HEK293T (cell line): ENCODE results near the gene INPP5D.

ENCODE experiments used
- CTCF ChIA-PET: fragments of 350-600 bp; formaldehyde crosslinking; extraction: SDS; loops from one replicate; lab custom pipeline; 2021; ENCODE audit warnings: antibody characterized with exemption, inconsistent platforms; lab: Yijun Ruan, JAX
- POLR2A ChIA-PET: fragments of 350-600 bp; formaldehyde crosslinking; extraction: SDS; loops from one replicate; lab custom pipeline; 2020; ENCODE audit warnings: antibody characterized with exemption, inconsistent platforms; lab: Yijun Ruan, JAX
- DNase-seq: peaks from one replicate; pipeline ENCODE4 v3.0.0; 2012; ENCODE audit warnings: mixed read lengths; ENCODE audit errors: extremely low spot score
- ARNT ChIP-seq: fragments of 450-650 bp; IDR thresholded peaks from 2 replicates; pipeline ENCODE4 v1.6.1; 2017; ENCODE audit warnings: mild to moderate bottlenecking
- BHLHE40 ChIP-seq: fragments of 450-650 bp; IDR thresholded peaks from 2 replicates; pipeline ENCODE4 v1.6.1; 2016; ENCODE audit warnings: mild to moderate bottlenecking, moderate library complexity, borderline replicate concordance
- CTBP1 ChIP-seq: fragments of 450-650 bp; IDR thresholded peaks from 2 replicates; pipeline ENCODE4 v1.6.1; 2016; ENCODE audit warnings: borderline replicate concordance
- ELF4 ChIP-seq: fragments of 450-650 bp; IDR thresholded peaks from 2 replicates; pipeline ENCODE4 v1.6.1; 2017; ENCODE audit warnings: antibody characterized with exemption
- FOXA1 ChIP-seq: fragments of 450-650 bp; IDR thresholded peaks from 2 replicates; pipeline ENCODE4 v1.6.1; 2016; ENCODE audit warnings: mild to moderate bottlenecking
- FOXK2 ChIP-seq: fragments of 450-650 bp; IDR thresholded peaks from 2 replicates; pipeline ENCODE4 v1.6.1; 2016; ENCODE audit warnings: mild to moderate bottlenecking
- FOXM1 ChIP-seq: fragments of 450-650 bp; IDR thresholded peaks from 2 replicates; pipeline ENCODE4 v1.6.1; 2017; ENCODE audit warnings: mild to moderate bottlenecking, borderline replicate concordance
- HDGF ChIP-seq: fragments of 450-650 bp; IDR thresholded peaks from 2 replicates; pipeline ENCODE4 v1.6.1; 2017; ENCODE audit warnings: antibody characterized with exemption, borderline replicate concordance
- L3MBTL2 ChIP-seq: fragments of 450-650 bp; conservative IDR thresholded peaks from 2 replicates; pipeline ENCODE4 v1.6.1; 2016; ENCODE audit warnings: mild to moderate bottlenecking
- LEF1 ChIP-seq: fragments of 450-650 bp; IDR thresholded peaks from 2 replicates; pipeline ENCODE4 v1.6.1; 2017; ENCODE audit warnings: mild to moderate bottlenecking, borderline replicate concordance
- NFRKB ChIP-seq: fragments of 450-650 bp; IDR thresholded peaks from 2 replicates; pipeline ENCODE4 v1.6.1; 2016; ENCODE audit warnings: mild to moderate bottlenecking, moderate library complexity
- SP1 ChIP-seq: fragments of 450-650 bp; IDR thresholded peaks from 2 replicates; pipeline ENCODE4 v1.6.1; 2017
- SUZ12 ChIP-seq: fragments of 450-650 bp; IDR thresholded peaks from 2 replicates; pipeline ENCODE4 v1.6.1; 2016; ENCODE audit warnings: mild to moderate bottlenecking
- TARDBP ChIP-seq: fragments of 450-650 bp; IDR thresholded peaks from 2 replicates; pipeline ENCODE4 v1.6.1; 2016
- ZNF384 ChIP-seq: fragments of 450-650 bp; IDR thresholded peaks from 2 replicates; pipeline ENCODE4 v1.6.1; 2016
- TF ChIP-seq, protein P1 (sequence below): fragments of 450-650 bp; IDR thresholded peaks from 2 replicates; pipeline ENCODE4 v1.6.1; 2016

INPP5D gene

DNA sequence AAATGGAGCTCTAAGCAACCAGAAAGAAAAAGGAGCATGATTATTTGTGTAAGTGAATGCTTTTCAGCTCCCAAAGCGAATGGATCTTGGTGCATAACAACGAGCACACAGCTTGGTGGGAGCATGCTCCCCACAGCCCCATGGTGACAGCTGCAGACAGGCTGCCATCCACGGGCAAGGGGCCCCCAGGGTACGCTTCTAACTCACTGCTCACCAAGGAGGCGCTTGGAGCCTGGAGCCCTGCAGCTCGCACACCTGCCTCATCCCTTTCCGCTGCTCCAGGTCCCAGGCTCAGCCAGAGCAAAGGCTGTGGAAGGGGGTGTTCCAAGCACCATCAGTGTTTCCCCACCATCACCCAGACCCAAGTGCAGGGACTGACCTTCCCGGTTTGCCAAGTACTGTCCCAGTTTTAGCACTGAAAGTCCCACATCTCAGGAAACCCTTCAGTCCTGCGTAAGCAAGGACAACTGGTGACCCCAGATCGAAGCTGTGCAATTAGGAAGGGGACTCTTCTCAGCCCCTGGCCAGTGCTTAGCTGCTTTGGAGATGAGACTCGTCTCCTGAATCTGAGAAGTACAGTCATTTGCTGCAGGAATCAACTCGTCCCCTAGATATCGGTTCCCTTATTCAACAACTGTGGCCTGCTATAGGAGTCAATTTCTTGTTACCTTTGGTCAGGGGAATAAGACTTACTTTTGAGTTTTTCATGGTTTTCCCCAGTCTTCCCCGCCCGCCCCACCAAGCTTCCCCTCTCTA, 141.3 kb downstream of the INPP5D start:
- ChIA-PET POLR2A (no interaction called here), CTCF (interaction anchor here (0.6 kb wide), 2 partner anchors 110 to 989 kb away, joined by 3 read pairs; no protein-coding TSS in a partner anchor)
- DNase-seq: no peak
- TF ChIP-seq LEF1 (no peak), ELF4 (no peak), ARNT (no peak), HDGF (no peak), SP1 (no peak), TARDBP (no peak), CTBP1 (no peak), FOXA1 (no peak), FOXK2 (no peak), SUZ12 (no peak), ZNF384 (no peak)
- TF ChIP-seq, protein P1, sequence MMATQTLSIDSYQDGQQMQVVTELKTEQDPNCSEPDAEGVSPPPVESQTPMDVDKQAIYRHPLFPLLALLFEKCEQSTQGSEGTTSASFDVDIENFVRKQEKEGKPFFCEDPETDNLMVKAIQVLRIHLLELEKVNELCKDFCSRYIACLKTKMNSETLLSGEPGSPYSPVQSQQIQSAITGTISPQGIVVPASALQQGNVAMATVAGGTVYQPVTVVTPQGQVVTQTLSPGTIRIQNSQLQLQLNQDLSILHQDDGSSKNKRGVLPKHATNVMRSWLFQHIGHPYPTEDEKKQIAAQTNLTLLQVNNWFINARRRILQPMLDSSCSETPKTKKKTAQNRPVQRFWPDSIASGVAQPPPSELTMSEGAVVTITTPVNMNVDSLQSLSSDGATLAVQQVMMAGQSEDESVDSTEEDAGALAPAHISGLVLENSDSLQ: no peak

DNA sequence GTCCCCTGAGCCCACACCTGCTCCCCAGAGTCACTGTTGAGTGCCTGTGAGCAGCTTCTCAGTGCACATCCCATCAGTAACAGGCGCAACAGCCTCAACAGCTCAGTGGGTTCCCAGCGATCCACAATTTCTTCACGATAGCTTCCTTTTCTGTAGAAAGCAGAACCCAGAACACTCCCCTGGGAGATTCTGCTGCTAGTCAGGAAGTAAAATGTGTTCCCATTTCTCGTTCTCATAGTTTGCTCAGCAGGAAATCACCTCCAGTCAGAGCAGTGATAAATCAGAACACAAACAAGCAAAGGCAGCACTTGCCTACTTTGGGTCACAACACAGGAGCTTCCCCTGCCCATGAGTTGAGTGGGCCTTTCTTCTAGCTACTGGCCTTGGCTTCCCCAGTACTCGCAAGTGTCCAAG, 142.4 kb downstream of the INPP5D start:
- no peak for TF ChIP-seq NFRKB
- TF ChIP-seq ZNF384: no peak
- TF ChIP-seq SP1: no peak
- no peak for TF ChIP-seq HDGF
- TF ChIP-seq, protein P1: no peak
- no peak for TF ChIP-seq CTBP1
- TF ChIP-seq SUZ12: no peak
- DNase-seq: no peak
- CTCF ChIA-PET: no interaction called here
- POLR2A ChIA-PET: no interaction called here

DNA sequence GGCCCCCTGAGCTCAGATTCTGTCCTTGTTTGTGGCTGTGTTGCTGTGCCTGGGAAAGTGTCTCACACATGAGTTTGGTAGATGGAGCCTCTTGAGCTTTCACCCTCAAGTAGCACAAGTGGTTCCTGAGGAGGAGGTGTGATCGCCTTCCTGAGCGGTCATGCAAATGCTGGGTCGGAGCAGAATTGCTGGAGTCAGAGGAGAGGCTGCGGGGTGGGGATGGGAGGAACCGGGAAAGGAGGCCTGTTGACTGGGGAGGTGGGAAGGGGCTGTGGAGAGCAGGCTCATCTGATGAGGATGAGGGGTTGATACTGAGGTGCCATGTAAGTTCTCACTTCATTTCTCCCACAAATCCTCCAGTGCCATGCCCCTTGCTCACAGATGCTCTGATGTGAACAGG, 142.9 kb downstream of the INPP5D start:
- TF ChIP-seq SUZ12: no peak
- no peak for TF ChIP-seq BHLHE40
- no peak for TF ChIP-seq ARNT
- TF ChIP-seq FOXK2: no peak
- no peak for TF ChIP-seq SP1
- TF ChIP-seq ELF4: no peak
- TF ChIP-seq HDGF: no peak
- no peak for DNase-seq
- POLR2A ChIA-PET: no interaction called here
- CTCF ChIA-PET: no interaction called here

DNA sequence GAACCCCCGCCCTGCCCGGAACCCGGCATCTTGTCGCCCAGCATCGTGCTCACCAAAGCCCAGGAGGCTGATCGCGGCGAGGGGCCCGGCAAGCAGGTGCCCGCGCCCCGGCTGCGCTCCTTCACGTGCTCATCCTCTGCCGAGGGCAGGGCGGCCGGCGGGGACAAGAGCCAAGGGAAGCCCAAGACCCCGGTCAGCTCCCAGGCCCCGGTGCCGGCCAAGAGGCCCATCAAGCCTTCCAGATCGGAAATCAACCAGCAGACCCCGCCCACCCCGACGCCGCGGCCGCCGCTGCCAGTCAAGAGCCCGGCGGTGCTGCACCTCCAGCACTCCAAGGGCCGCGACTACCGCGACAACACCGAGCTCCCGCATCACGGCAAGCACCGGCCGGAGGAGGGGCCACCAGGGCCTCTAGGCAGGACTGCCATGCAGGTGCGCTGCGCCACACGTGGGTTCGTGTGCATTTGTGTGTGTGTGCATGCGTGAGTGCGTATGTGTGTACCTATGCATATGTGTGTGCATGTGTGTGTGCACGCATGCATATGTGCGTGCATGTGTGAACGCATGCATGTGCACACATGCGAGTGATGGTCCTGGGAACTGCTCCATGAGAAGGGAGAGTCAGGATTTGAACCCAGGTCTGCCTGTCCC, 144.3 kb downstream of the INPP5D start:
- ChIA-PET POLR2A (no interaction called here), CTCF (no interaction called here)
- no peak for TF ChIP-seq CTBP1
- no peak for DNase-seq

DNA sequence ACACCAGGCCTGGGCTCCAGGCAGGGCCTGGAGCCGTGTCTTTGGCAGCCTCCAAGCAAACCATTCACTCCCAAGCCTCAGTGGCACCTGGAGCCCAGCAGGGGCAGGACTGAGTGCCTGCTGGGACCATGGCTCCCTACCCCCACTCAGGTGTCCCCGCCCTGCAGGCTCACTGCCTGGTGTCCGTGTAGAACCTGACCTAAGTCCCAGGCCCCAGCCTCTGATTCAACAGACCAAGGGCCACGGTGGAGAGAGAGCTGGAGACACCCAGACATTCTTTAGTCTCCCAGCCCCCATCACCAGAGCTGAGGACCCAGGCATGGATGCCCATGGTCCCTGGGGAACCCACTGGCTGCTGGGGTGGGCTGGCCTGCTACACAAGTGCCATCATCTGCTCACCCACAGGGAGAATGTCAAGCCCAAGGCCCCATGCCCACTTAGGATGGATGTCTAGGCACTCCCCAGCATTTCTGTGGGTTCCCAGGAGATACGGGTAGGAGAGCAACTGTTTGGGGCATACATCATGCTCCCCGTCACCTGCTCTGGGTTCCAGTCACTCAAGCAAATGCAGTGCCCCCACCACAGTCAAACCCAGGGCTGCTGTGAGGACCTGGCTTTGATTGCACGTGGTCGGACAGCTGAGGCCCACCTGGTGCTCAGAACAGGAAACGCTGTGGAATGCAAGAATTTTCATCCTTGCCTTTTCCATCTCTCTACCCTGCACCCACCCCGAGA, 148.4 kb downstream of the INPP5D start:
- ChIA-PET POLR2A (interaction anchor here (0.6 kb wide), 1 partner anchor 38 kb away, joined by 3 read pairs; no protein-coding TSS in a partner anchor), CTCF (no interaction called here)
- TF ChIP-seq SP1 (no peak), HDGF (no peak), L3MBTL2 (no peak), FOXA1 (no peak), LEF1 (no peak), TARDBP (no peak), BHLHE40 (no peak), ARNT (no peak), FOXM1 (no peak), ZNF384 (no peak), FOXK2 (no peak), NFRKB (no peak), SUZ12 (no peak), ELF4 (no peak), CTBP1 (no peak)
- TF ChIP-seq, protein P1: no peak
- no peak for DNase-seq

DNA sequence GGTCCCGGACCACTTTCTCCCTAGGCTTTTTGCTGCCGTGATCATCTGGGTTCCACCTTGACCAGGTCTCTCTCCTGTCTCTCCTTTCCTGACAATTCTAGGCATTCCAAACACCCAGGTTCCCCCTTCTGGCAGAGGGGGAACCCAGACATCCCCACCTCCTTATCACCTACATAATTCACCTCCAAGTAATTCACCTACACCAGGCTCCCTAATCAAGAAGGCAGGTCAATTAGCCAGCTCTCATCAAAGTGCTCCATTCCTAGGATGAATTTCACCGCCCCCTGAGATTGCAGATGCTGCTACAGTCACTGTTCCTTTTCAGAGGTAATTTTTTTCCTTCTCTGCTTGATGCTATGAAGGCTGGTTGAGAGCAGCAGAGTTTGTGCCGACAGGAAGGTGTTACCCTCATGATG, 149.0 kb downstream of the INPP5D start:
- ChIA-PET POLR2A (interaction anchor here (0.6 kb wide), 1 partner anchor 38 kb away, joined by 3 read pairs; no protein-coding TSS in a partner anchor), CTCF (no interaction called here)
- TF ChIP-seq FOXM1: no peak
- no peak for TF ChIP-seq ARNT
- no peak for DNase-seq
